ENCODE results near the gene NMUR1.

The NMUR1 gene

DNA sequence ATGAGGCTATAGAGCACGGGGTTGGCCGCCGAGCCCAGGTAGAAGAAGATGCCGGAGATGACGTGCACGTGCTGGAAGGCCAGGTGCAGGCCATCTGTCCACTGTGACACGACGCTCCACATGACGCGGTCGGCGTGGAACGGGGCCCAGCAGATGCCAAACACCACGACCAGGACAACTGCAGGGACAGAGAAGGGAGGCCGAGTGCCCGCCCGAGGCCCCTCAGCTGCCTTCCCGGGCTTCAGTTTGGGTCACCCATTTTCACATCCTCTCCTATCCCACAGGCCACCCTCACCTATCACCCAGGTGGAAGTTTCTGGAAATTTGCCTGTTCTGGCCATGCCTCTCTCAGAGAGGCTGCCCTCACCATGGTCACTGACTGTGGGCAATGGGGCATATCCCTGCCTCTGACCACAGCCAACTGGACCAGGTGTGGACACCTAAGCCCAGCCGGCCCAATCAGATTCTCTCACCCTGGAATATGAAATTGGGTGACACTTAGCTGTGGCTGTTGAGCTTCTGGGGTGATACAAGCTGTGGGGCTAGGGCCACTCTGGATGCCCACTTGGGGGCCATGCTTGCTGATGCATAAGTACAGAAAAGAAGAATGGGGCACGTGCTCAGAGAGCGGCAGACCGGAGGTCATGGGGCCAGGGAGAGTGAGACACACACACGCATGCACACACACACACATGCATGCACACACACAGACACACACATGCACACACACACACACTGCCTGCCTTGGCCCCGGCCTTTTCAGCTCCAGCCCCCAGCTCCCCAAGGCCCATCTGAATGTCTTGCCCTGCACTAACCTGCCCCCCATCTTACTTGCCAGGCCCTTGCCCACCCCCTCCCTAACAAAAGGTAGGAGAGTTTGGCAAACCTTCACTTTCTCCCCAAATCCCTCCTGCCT lies 4.7 kb downstream of the NMUR1 start:
- DNase-seq: no peak

DNA sequence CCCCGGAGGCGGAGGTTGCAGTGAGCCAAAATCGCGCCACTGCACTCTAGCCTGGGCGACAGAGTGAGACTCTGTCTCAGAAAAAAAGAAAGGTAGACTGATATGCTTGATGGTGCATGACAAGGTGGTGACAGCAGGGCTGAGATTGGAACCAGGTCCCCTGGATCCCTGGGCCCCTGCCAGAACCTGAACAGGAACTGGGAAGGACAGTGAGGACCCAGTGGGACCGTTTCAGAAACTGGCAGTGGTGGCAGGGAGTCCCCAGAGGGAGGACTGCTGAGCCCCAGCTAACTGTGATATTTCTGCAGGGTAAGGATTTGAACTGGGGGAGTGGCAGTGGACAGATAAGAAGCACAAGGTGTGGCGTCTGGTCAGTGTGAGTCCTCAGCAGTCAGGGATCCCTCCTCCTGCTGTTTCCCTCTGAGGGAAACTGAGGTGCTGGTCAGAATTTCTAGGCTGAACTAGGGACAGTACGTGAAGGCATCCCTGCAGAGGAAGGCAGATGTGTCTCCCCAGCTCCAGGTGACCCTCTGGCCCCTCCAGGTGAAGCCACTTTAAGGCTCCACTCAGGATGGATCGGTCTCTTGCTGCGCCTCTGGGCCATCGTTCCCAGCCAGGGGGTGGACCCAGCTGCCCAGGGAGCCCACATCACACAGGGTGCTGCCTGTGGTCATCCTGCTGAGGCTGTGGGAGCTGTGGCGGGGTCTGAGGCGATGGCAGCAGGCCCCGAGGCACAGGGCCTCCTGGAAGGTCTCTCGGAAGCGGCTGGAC lies 5.6 kb downstream of the NMUR1 start:
- DNase-seq: no peak

DNA sequence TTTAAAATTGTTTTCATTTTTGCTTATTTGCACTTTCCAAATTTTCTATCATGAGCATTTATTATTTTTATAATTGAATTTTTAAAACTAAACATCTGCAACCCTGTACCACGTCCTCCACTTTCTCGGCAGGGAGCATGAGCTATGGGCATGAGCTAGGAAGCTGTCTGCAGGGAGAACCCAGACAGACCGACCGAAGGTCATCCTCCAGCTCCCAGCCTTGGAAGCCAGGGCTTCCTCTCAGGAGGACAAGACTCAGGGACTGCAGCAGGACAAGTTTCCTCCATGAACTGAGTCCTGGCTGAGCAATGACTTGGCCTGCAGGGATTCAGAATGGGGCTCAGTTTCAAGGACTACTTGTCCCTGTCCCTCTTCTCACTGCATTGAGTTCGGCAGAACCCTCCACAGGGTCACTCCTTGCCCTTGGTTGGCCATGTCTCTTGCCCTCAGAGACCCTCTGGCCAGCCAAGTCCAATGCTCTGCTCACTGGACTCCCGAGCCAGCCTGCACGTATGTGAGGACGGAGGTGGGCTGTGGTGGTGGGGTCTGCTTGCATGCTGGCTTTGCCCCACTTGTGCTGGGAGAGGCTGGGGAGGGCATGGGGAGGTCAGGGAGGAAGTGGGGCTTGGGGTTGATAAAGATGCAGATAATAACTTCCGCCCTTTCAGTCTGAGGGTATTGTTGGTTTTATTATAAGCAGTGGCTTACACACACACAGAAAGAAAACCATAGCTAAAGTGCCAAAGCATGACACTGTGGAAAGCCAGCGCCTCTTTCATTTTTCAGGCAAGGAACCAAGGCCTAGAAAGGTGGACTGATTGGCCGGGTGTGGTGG lies 6.6 kb downstream of the NMUR1 start:
- DNase-seq: peak; percentile 44

DNA sequence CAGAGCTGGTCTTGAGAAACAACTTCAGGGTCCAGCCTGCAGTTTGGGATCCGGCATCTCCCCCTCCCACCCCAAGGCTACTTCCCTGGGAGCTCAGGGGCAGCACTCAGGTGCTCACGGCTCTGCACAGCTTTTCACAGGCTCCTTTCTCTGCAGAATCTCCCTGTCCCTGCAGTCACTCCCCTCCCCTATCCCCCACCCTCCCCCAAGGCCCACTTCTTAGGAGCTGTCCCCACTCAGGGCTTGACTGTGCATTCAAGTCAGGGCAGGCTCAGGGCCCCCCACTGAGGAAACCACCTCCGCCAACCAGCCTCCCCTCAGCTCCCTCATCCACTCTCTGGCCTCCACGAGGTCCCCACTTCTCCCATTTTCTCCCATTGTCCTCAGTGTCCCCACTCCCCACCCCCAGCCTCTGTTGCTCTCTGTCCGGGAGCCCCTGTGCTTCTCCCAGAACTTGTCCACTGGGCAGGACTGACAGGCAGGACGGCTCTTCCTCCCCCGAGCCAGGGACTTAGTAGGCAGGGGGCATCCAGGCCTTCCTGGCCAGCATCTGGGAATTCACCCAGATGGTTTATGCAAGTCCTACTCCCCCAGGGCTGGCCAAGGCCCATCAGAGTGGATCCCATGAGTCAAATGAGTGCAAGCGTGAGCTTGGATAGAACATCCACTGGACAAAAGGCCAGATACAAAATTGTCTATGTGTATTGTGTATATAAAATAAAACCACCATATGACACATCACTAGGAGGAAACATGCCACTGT lies 7.6 kb downstream of the NMUR1 start:
- no peak for DNase-seq

DNA sequence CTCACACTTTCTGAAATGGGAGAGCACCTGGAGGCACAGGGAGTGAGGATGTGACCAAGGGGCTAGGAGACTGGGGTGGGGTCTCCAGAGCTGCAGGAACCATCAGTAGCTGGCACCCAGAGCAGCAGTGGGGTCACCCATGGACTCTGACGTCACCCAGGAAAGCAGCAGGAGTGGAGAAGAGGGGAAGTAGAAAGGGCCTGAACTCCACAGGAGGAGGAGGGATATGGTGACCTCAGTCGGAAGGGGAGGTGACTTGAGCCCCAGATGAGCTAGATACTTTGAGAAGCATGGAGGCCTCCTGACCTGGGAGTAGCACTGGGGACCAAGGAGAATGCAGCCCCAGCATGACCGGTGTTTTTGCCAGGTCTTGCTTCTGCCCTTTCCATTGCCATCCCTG lies 8.8 kb downstream of the NMUR1 start:
- no peak for DNase-seq

DNA sequence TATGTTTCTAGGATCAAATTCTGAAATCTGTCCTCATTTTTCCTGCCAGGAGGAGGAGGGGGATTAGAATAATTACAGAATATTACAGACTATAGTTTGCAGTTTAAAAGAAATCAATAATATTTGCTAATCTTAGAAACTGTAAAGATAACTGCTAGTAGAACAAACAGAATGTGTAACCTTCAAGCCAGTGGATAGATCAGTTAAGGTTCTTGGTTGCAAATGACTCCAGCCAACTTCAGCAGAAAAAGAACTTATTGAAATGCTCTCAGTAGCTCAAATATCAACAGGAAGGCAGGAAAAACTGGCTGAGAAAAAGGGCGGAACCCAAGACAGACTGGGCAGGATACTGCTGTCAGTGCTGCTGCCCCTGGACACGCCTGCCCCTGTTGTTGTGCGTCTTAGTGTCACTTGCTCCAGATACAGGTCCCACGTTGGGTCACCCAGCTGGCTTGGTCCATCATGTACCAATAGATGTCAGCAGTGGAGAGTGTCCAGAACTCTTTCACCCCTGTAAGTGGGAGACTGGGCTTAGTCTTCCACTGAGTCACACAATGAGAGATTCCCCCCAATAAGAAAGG lies 10.2 kb downstream of the NMUR1 start:
- DNase-seq: no peak

DNA sequence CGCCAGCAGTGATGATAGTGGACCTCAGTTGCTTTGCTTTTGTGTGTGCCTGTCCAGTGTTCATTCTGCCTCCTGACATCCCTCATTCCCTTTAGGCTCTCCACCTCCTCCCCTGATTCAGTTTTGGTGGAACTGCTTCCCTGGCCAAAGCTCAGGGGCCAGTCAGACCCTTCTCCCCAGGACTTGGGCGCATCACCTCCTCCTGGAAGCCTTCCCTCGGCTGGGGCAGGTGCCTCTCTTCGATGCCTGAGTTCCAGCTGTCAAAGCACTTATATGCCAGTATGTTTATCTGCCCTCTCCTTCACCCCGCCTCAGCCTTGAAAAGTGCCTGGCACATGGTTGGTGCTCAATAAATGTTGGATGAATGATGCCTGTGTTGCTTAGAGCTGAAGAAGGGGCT lies 11.5 kb downstream of the NMUR1 start:
- DNase-seq: no peak

DNA sequence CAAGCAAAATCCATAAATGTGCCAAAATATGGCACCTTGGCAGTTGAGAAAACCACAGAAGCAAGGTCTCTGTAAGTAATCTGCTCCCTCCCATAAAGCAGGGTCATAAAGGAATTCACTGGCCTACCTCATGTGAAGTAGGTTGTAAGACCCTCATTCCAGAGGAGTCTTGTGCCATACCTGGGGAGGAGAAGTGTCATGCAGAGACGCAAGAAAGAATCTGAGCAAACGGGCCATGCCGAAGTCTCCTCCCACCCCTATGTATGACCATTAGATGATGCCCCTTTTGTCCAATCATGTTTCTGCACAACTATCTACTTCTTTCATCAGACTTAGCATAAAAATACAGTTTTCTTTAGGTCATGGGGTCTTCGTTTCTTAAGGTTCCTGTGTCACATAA lies 14.6 kb downstream of the NMUR1 start:
- no peak for DNase-seq

DNA sequence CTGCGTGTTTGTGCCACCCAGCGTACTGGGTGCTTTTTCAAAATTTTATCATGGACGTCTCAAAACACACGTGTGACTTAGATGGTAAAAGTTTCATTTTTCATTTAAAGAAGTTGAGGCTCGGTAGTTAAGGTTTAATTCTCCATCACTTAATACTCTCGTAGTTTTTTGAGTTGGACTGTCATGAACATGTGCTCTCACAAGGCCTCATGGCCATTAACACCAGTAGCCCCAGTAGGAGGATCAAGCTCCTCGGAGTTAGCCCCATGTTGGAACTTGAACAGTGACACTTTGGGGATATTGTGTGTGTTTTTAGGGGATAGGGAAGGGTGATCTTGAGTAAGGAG lies 15.3 kb downstream of the NMUR1 start:
- no peak for DNase-seq

DNA sequence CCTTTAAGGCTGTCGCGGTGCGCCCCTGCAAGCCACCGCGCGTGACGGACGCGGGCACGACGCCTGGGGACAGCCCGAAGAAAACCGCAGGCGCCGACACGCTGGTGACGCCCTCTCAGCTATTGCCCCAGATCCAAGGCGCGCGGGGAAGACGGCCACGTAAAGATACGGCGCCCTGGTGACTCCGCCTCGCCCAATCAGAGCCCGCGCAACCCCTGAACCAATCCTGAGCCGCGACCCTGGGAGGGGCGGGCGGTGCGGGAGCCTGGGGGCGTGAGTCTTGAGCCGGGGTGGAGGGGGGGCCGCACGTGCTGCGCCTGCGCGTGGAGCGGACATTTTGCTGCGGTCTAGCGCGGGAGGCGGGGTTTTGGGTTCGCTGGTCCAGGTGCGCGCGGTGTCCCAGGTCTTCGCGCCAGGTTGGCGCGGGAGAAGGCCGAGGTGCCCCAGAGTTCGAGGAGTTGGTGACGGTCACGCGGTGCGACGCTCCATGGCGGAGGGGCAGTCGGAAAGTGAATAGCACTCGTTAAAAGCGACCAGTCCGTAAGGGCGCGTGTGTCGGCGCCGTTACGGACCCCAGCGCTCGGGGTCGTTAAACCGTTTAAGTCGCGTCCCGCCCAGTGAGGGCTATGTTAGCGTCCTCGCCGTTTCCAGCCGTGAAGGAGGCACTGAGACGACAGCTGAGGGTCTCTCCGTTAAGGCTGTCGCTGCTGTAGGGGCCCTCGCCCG lies 15.9 kb downstream of the NMUR1 start:
- DNase-seq: peak; percentile 98

DNA sequence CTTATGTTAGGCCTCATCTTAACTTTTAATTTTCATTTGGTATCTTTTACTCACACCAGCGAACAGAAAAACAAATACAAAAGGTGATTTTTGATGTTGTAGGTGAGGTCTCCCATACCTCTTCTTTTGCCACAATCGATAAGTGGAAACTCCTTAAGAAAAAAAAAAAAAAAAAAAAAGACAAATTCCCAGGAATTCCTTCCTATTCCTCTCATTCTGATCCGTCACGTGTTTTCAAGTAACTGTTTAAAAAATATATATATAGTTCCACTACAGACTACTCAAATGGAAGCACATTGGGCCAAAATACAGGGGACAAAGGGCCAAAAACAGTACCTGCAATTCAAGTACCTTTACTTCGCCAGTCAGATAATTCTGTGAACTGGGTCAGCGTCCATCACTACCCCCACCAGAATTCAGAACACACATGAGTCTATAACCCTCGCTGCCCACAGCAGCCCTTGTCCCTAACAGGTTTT lies 16.5 kb downstream of the NMUR1 start:
- no peak for DNase-seq

DNA sequence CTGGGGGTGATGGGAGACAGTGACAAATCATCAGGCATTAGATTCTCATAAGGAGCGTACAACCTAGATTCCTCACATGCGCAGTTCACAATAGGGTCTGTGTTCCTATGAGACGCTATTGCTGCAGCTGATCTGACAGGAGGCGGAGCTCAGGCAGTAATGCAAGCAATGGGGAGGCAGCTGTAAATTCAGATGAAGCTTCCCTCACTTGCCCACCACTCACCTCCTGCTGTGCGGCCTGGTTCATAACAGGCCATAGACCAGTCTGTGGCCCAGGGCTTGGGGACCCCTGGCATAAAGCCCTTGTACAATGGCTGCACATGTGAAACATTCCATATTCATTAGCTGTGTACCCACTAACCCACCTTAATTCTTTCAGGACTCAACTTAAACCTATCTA lies 18.0 kb downstream of the NMUR1 start:
- DNase-seq: no peak

DNA sequence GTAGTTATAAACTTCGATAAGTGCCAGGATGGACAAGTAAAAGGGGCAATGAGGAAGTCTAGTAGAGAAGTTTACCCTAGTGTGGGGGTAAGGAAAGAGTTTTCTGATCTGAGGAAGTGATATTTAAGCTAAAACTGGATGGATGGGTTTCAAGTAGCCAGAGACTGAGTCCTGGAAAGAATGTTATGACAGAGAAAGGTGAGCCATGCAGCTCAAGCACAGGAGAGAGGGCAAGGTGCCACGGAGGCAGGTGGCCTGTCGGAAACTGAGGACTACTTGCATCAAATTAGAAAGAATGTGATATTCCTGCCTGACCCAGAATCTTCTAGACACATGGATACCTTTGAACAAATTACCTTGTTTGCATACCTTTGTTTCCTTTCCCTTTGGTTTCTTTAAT lies 26.5 kb downstream of the NMUR1 start:
- DNase-seq: no peak

DNA sequence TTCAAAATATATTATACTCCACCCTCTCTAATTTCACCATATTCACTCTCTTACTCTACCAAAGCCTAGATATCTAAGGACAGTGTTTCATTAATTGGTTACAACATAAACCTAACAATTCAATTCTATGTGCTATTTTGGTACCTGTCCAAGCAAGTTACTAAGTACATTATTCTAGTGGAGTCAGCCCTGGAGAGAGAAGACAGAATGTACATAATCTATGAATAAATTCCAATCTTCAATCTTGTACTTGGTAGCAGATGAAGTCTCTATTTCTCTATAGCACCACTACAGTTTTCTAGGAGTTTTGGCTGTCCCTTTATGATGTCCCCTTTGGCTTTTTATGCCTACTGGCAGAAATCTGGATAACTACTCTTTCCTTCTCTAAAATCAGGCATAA lies 27.6 kb downstream of the NMUR1 start:
- no peak for DNase-seq

DNA sequence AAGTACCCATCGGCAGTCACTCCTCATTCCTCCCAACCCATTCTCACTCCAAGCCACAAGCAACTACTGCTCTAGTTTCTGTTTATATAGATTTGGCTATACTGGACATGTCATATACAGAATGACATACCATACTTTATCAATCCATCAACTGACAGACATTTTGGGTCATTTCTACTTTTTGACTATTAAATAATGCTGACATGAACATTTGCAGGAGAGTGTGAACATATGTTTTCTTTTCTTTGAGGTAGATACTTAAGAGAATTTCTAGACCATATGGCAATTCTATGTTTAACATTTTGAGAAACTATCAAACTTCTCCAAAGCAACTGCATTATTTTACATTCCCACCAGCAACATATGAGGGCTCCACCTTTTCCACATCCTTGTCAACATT lies 32.6 kb downstream of the NMUR1 start:
- no peak for DNase-seq

DNA sequence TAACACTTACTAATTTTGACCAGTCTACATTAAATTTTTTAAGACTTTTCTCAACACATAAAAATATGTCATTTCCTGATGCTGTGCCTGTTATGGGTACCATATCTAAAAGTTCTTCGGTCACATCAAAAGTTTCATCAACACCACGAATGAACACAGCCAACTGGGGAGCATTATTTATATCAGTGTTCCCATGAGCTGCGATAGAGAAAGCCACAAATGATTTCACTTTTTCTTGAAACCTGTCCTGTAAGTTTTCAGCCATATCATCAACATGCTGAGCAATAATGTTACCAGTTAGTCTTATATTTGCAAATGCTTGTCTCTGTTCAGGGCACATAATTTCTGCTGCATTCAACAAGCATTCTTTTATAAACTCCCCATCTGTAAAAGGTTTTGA lies 35.6 kb downstream of the NMUR1 start:
- DNase-seq: no peak

DNA sequence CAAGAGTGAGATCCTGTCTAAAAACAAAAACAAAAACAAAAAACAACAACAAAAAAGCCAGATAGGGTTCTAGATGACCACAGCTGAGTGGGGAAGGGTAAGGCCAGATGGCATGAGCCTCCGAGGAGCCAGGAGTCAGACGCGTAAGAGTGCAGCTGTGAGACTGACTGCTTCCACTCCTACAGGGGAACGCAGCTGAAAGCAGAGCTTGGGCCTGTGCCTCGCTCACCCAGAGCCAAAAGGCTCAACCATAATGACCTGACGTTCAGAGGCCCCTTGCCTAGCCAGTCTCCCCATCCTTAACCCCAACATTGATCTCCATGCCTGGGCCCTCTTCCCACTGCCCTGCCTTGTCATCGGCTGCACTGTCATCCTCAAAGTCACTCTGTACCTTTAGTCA lies 39.4 kb downstream of the NMUR1 start:
- DNase-seq: no peak

DNA sequence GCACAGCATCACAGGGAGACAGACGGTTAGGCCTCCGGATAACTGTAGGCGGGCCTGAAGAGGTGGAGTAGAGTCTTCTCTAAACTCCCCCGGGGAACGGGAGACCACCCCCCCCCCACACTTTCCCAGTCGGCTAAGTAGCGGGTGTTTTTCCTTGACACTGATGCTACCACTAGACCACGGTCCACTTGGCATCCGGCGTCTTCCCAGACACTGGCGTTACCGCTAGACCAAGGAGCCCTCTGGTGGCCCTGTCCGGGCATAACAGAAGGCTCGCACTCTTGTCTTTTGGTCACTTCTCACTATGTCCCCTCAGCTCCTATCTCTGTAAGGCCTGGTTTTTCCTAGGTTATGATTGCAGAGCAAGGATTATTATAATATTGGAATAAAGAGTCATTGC lies 40.3 kb downstream of the NMUR1 start:
- DNase-seq: no peak

DNA sequence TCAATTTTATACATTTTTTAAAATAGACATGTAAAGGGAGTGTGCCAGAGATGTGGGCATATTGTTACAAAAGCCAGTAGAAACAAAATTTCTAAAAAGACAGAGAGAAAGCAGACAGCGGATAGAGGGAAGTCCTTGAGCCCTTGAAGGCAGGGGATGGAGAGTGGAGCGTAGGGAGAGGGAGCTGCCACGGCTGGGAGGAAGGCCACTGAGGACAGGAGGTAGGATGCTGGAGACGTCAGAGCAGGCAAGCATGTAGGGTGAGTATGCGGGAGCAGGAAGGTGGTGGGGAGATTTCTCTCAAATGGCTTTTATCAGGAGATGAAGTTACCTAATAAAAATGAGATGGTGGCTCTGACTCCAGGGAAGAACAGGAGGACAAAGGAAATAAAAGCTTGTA lies 41.9 kb downstream of the NMUR1 start:
- no peak for DNase-seq

DNA sequence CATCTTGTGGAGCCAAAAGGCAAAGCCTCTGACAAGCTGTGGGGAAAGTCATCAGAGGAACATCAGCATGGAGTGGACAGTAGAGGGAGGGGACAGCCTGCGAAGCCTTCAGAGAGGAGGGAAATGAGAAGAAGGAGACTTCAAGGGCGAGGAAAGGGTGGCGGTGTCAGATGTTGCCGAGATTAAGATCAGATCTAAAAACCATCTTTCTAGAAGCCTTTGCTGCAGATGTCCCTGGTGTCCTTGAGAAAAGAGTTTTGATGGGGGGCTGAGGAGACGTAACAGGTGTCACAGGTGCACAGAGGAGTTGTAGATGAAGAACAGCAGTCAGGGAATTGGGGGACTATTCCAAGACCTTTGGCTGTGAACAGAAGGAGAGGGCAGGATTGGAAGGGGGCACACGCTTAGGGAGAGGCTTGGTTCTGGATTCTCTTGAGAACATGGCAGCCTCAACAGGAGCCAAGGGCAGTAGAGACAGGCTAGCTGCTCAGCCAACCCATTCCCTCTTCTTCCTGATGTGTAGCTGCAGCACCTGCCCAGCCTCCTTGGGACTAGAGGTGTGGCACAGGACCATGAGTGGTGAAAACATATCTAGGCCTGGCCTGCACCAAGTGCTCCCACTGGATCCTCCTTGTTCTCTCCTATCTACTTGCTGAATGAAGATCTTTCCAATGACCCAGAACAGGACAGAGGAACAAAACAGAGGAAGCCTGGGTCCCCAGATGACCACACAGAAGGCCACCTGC lies 43.2 kb downstream of the NMUR1 start:
- no peak for DNase-seq

Data from activated gamma-delta T cell treated with Interleukin-2 at 50 U/mL for 16 hours (primary cell).